ENCODE measurements around the gene FAM3B. TPM values are rescaled to one million over a fixed set of nuclear protein-coding genes. Genes with fewer than 3 reads are reported as not detected.

Gene FAM3B
- total and polyA plus RNA-seq, 2 experiments from 2014 or later = 2.5 to 3.6 TPM

- TF ChIP-seq STAT1 (IDR thresholded peaks at IDR 0.05; ENCODE audit: unreplicated experiment) (no peak), POLR2AphosphoS5 (IDR thresholded peaks at IDR 0.05; ENCODE audit: low read depth) (no peak), NANOG (IDR thresholded peaks at IDR 0.05; ENCODE audit: borderline replicate concordance) (no peak), REST (IDR thresholded peaks at IDR 0.05; ENCODE audit: unreplicated experiment) (no peak)
These were observed 82.2 kb downstream of the FAM3B start (continued) for GRCh38 chr21:41398831-41399230.

GRCh38 chr21:41399246-41399800 is 82.7 kb downstream of the FAM3B start:
- no peaks in the 10 kb centered on the region for H3K27me3 ChIP-seq (ENCODE audit: insufficient read depth)
- TF ChIP-seq ETS1 (IDR thresholded peaks at IDR 0.05) (no peak), REST (IDR thresholded peaks at IDR 0.05; ENCODE audit: unreplicated experiment) (no peak), NANOG (IDR thresholded peaks at IDR 0.05; ENCODE audit: borderline replicate concordance) (no peak), CREB1 (CRISPR knock-in tag; IDR thresholded peaks at IDR 0.05; ENCODE audit: low read depth) (no peak), EZH2phosphoT487 (IDR thresholded peaks at IDR 0.05; ENCODE audit: unreplicated experiment) (no peak), CTCF (conservative IDR thresholded peaks at IDR 0.05; ENCODE audit: low read depth in 2 of 2) (no peak), POLR2AphosphoS5 (IDR thresholded peaks at IDR 0.05; ENCODE audit: low read depth) (no peak), JUNB (IDR thresholded peaks at IDR 0.05; ENCODE audit: unreplicated experiment) (no peak), ZNF114 (CRISPR knock-in tag; IDR thresholded peaks at IDR 0.05) (no peak), EZH2 (IDR thresholded peaks at IDR 0.05; ENCODE audit: low read depth, unreplicated experiment) (no peak)
- H3K4me1 ChIP-seq (ENCODE audit: insufficient read depth) = no peaks in the 10 kb centered on the region
- H3K79me2 ChIP-seq (replicated peaks; ENCODE audit: insufficient read depth) = no peaks in the 10 kb centered on the region
- H3K4me3 ChIP-seq = no peak overlapping the region
- H3K4me2 ChIP-seq = no peak overlapping the region
- Mint-ChIP-seq H3K27ac (no peak overlapping the region), H3K36me3 (ENCODE audit: low read depth) (no peaks in the 10 kb centered on the region; the same call in 1 of the 3 replicates), H3K4me1 (peaks cover 6% of the 10 kb centered on the region), H3K27me3 (ENCODE audit: insufficient read depth, low read depth, poor library complexity) (peaks cover 6% of the 10 kb centered on the region), H3K9me3 (no peaks in the 10 kb centered on the region; the same call in 2 of the 3 replicates), H3K4me3 (no peak overlapping the region)
- H3K27ac ChIP-seq (ENCODE audit: low read depth) = no peak overlapping the region
- H3F3A ChIP-seq (replicated peaks; ENCODE audit: low read depth) = no peaks in the 10 kb centered on the region
- no peak overlapping the region for H2AFZ ChIP-seq
- H3K36me3 ChIP-seq (ENCODE audit: insufficient read depth) = peaks cover 3% of the 10 kb centered on the region; the same call in 1 of the 2 replicates
- no peaks in the 10 kb centered on the region for H3K9me2 ChIP-seq (ENCODE audit: insufficient read depth)
- DNase-seq (ENCODE audit: low spot score) (no peak), ATAC-seq (no peak)
- no peaks in the 10 kb centered on the region for H4K20me1 ChIP-seq (replicated peaks; ENCODE audit: insufficient read depth)

Measured in GM23338 (cell line).